BLaER1 treated with 17β-estradiol and CSF1 and Interleukin-3, amounts not matched to agents 10 nM and 100 nM (cell line): ENCODE data around the gene KLK12.

ENCODE experiments used
- H3K27ac ChIP-seq, 11 experiments: shearing (Covaris generic); formaldehyde crosslinking; 2 replicates each; pipeline ENCODE4 v1.8.1; 2022
- H3K27me3 ChIP-seq, 11 experiments: shearing (Covaris generic); formaldehyde crosslinking; 2 replicates each; pipeline ENCODE4 v1.8.1; 2022
- H3K36me3 ChIP-seq, 11 experiments: shearing (Covaris generic); formaldehyde crosslinking; 2 replicates each; pipeline ENCODE4 v1.8.1; 2022
- H3K4me1 ChIP-seq, 10 experiments: shearing (Covaris generic); formaldehyde crosslinking; 2 replicates each; pipeline ENCODE4 v1.8.1; 2022
- H3K4me2 ChIP-seq, 11 experiments: shearing (Covaris generic); formaldehyde crosslinking; 2 replicates each; pipeline ENCODE4 v1.8.1; 2022
- H3K4me3 ChIP-seq, 10 experiments: shearing (Covaris generic); formaldehyde crosslinking; 2 replicates each; pipeline ENCODE4 v1.8.1; 2022
- H3K9ac ChIP-seq, 11 experiments: shearing (Covaris generic); formaldehyde crosslinking; 2 replicates each; pipeline ENCODE4 v1.8.1; 2022
- H3K9me3 ChIP-seq, 11 experiments: shearing (Covaris generic); formaldehyde crosslinking; replicated peaks in 1 of 11; 2 replicates each; pipeline ENCODE4 v1.8.1; 2022
- H4K20me1 ChIP-seq, 11 experiments: shearing (Covaris generic); formaldehyde crosslinking; 2 replicates each; pipeline ENCODE4 v1.8.1; 2022
- Cebpa-rat ChIP-seq, 11 experiments: shearing (Covaris generic); IDR thresholded peaks; 2 replicates each; pipeline ENCODE4 v1.8.1; 2022

The KLK12 gene

GRCh38 chr19:51012661-51013190 is 22.1 kb downstream of the KLK12 start:
- Histone ChIP-seq H3K4me3 (no peak overlapping the region), H3K9ac (no peak overlapping the region), H3K27ac (peak overlapping the region in 7 of 11 experiments; percentile 3 to 26 (median 17); a peak in 6 of 22 replicates), H3K4me1 (peaks cover 0 to 29% (median 24%) of the 10 kb centered on the region in 10 experiments; a peak in 15 of 20 replicates), H3K4me2 (peak overlapping the region in 10 of 11 experiments; percentile 10 to 58 (median 50); a peak in 19 of 22 replicates), H4K20me1 (0 out of 22 replicates have a peak, but pooled peaks cover 0 to 4% (median 0%) of the 10 kb centered on the region in 11 experiments), H3K9me3 (no peaks in the 10 kb centered on the region), H3K36me3 (no peaks in the 10 kb centered on the region), H3K27me3 (peaks cover 10 to 20% (median 15%) of the 10 kb centered on the region in 11 experiments)
- no peak for TF ChIP-seq Cebpa-rat (IDR thresholded peaks at IDR 0.05)

- H3K9me3 ChIP-seq: no peaks in the 10 kb centered on the region
- H3K27me3 ChIP-seq: no peaks in the 10 kb centered on the region
- no peak overlapping the region for H3K9ac ChIP-seq
- TF ChIP-seq Cebpa-rat (IDR thresholded peaks at IDR 0.05): no peak
- H3K4me1 ChIP-seq: peaks cover 0 to 26% (median 24%) of the 10 kb centered on the region in 10 experiments; a peak in 15 of 20 replicates
- H4K20me1 ChIP-seq: 0 out of 22 replicates have a peak, but pooled peaks cover 0 to 4% (median 0%) of the 10 kb centered on the region in 11 experiments
- H3K36me3 ChIP-seq: no peaks in the 10 kb centered on the region
- H3K4me3 ChIP-seq: no peak overlapping the region
- H3K4me2 ChIP-seq: no peak overlapping the region
- H3K27ac ChIP-seq: no peak overlapping the region
These were observed 24.6 kb downstream of the KLK12 start for GRCh38 chr19:51010066-51010795.

GRCh38 chr19:51009061-51009891 is 25.5 kb downstream of the KLK12 start:
- no peak overlapping the region for H3K27ac ChIP-seq
- peaks cover 0 to 21% (median 20%) of the 10 kb centered on the region in 10 experiments; a peak in 15 of 20 replicates for H3K4me1 ChIP-seq
- H3K4me3 ChIP-seq: no peak overlapping the region
- H3K4me2 ChIP-seq: no peak overlapping the region
- no peaks in the 10 kb centered on the region for H3K27me3 ChIP-seq
- no peaks in the 10 kb centered on the region for H3K36me3 ChIP-seq
- TF ChIP-seq Cebpa-rat (IDR thresholded peaks at IDR 0.05): no peak
- no peak overlapping the region for H3K9ac ChIP-seq
- no peaks in the 10 kb centered on the region for H3K9me3 ChIP-seq
- 0 out of 22 replicates have a peak, but pooled peaks cover 0 to 4% (median 0%) of the 10 kb centered on the region in 11 experiments for H4K20me1 ChIP-seq

- H3K4me3 ChIP-seq: no peak overlapping the region
These were observed 27.3 kb downstream of the KLK12 start for GRCh38 chr19:51007488-51007887.

GRCh38 chr19:51006406-51006805 is 28.4 kb downstream of the KLK12 start:
- H3K9me3 ChIP-seq: no peaks in the 10 kb centered on the region
- H3K4me1 ChIP-seq: peaks cover 0 to 12% (median 11%) of the 10 kb centered on the region in 10 experiments; a peak in 11 of 20 replicates
- no peak overlapping the region for H3K4me3 ChIP-seq
- no peaks in the 10 kb centered on the region for H3K27me3 ChIP-seq
- no peak overlapping the region for H3K4me2 ChIP-seq
- no peak for TF ChIP-seq Cebpa-rat (IDR thresholded peaks at IDR 0.05)
- H3K27ac ChIP-seq: no peak overlapping the region
- H3K36me3 ChIP-seq: no peaks in the 10 kb centered on the region
- no peak overlapping the region for H3K9ac ChIP-seq
- H4K20me1 ChIP-seq: 0 out of 22 replicates have a peak, but pooled peaks cover 0 to 4% (median 0%) of the 10 kb centered on the region in 11 experiments

More at GRCh38 chr19:51007488-51007887, 27.3 kb downstream of the KLK12 start:
- H3K9me3 ChIP-seq: no peaks in the 10 kb centered on the region
- H3K9ac ChIP-seq: no peak overlapping the region
- no peaks in the 10 kb centered on the region for H3K36me3 ChIP-seq
- no peaks in the 10 kb centered on the region for H3K27me3 ChIP-seq
- H3K4me1 ChIP-seq: peaks cover 0 to 8% (median 6%) of the 10 kb centered on the region in 10 experiments; a peak in 15 of 20 replicates
- 0 out of 22 replicates have a peak, but pooled peaks cover 0 to 4% (median 0%) of the 10 kb centered on the region in 11 experiments for H4K20me1 ChIP-seq
- no peak for TF ChIP-seq Cebpa-rat (IDR thresholded peaks at IDR 0.05)
- H3K4me2 ChIP-seq: no peak overlapping the region
- no peak overlapping the region for H3K27ac ChIP-seq

GRCh38 chr19:51005248-51005647 is 29.6 kb downstream of the KLK12 start:
- no peaks in the 10 kb centered on the region for H3K9me3 ChIP-seq
- no peaks in the 10 kb centered on the region for H3K36me3 ChIP-seq
- no peak overlapping the region for H3K4me2 ChIP-seq
- H3K4me3 ChIP-seq: no peak overlapping the region
- no peak for TF ChIP-seq Cebpa-rat (IDR thresholded peaks at IDR 0.05)
- no peaks in the 10 kb centered on the region for H3K27me3 ChIP-seq
- 0 out of 22 replicates have a peak, but pooled peaks cover 0 to 4% (median 0%) of the 10 kb centered on the region in 11 experiments for H4K20me1 ChIP-seq
- H3K4me1 ChIP-seq: peaks cover 0 to 12% (median 11%) of the 10 kb centered on the region in 10 experiments; a peak in 11 of 20 replicates
- no peak overlapping the region for H3K27ac ChIP-seq
- no peak overlapping the region for H3K9ac ChIP-seq

- Histone ChIP-seq H3K4me1 (peaks cover 0 to 12% (median 11%) of the 10 kb centered on the region in 10 experiments; a peak in 11 of 20 replicates), H3K36me3 (no peaks in the 10 kb centered on the region), H3K27ac (no peak overlapping the region), H3K4me3 (no peak overlapping the region), H3K9me3 (no peaks in the 10 kb centered on the region), H3K9ac (no peak overlapping the region), H3K4me2 (no peak overlapping the region), H3K27me3 (no peaks in the 10 kb centered on the region), H4K20me1 (no peaks in the 10 kb centered on the region)
- no peak for TF ChIP-seq Cebpa-rat (IDR thresholded peaks at IDR 0.05)
These were observed 31.5 kb downstream of the KLK12 start for GRCh38 chr19:51003316-51003715.

GRCh38 chr19:51002542-51003311 is 32.1 kb downstream of the KLK12 start:
- Histone ChIP-seq H3K9ac (peak overlapping the region in 1 of 11 experiments; percentile 5; a peak in 1 of 22 replicates), H3K4me3 (no peak overlapping the region), H3K9me3 (no peaks in the 10 kb centered on the region), H3K27me3 (no peaks in the 10 kb centered on the region), H3K27ac (no peak overlapping the region), H3K4me2 (peak overlapping the region in 8 of 11 experiments; percentile 23 to 59 (median 42); a peak in 11 of 22 replicates), H3K36me3 (no peaks in the 10 kb centered on the region), H3K4me1 (peaks cover 0 to 12% (median 11%) of the 10 kb centered on the region in 10 experiments; a peak in 11 of 20 replicates), H4K20me1 (no peaks in the 10 kb centered on the region)
- no peak for TF ChIP-seq Cebpa-rat (IDR thresholded peaks at IDR 0.05)
